Muscle layer of colon (tissue), 2 donors: ENCODE data around the gene MAGEA9B.
"Not testable (repeated sequence)": the region's sequence is repeated elsewhere in the genome, so short reads cannot be mapped to it uniquely, and the experiment has no call there.

Experiments used
- H3K27ac ChIP-seq: one replicate; pipeline ENCODE4 v1.7.0; 2013; ENCODE audit warnings: low read depth, mild to moderate bottlenecking, low read length, moderate library complexity
- H3K27me3 ChIP-seq, 2 donors: one replicate each; pipeline ENCODE4 v1.7.0; 2013; ENCODE audit warnings: low read length in 2 of 2, mild to moderate bottlenecking in 2 of 2; ENCODE audit not compliant: insufficient read depth in 2 of 2, control insufficient read depth in 1 of 2
- H3K36me3 ChIP-seq: one replicate; pipeline ENCODE4 v1.7.0; 2013; ENCODE audit warnings: mild to moderate bottlenecking, low read length; ENCODE audit not compliant: insufficient read depth
- H3K4me1 ChIP-seq: one replicate; pipeline ENCODE4 v1.7.0; 2013; ENCODE audit warnings: mild to moderate bottlenecking, low read length; ENCODE audit not compliant: insufficient read depth
- H3K4me3 ChIP-seq, 2 donors: one replicate each; pipeline ENCODE4 v1.7.0; 2013; ENCODE audit warnings: low read length in 2 of 2, low read depth in 1 of 2, mild to moderate bottlenecking in 1 of 2, moderate library complexity in 1 of 2
- H3K9ac ChIP-seq: one replicate; pipeline ENCODE4 v1.7.0; 2013; ENCODE audit warnings: low read length
- H3K9me3 ChIP-seq: one replicate; pipeline ENCODE4 v1.7.0; 2013; ENCODE audit warnings: mild to moderate bottlenecking, low read length
- donor health status: abdominal sarcoma.
- donor health status: Adenocarcinoma of cecum.

MAGEA9B gene

GRCh38 chrX:149611623-149612175, 24.4 kb upstream of the MAGEA9B start:
- H3K9ac ChIP-seq: no peak overlapping the region
- no peaks in the 10 kb centered on the region for H3K36me3 ChIP-seq
- no peaks in the 10 kb centered on the region for H3K4me1 ChIP-seq
- no peak overlapping the region for H3K4me3 ChIP-seq
- H3K27ac ChIP-seq: no peak overlapping the region
- no peaks in the 10 kb centered on the region for H3K9me3 ChIP-seq
- H3K27me3 ChIP-seq: no peaks in the 10 kb centered on the region

- no peaks in the 10 kb centered on the region for H3K4me1 ChIP-seq
- H3K27ac ChIP-seq: no peak overlapping the region
- no peaks in the 10 kb centered on the region for H3K9me3 ChIP-seq
- no peak overlapping the region for H3K4me3 ChIP-seq
- H3K9ac ChIP-seq: no peak overlapping the region
- H3K27me3 ChIP-seq: no peaks in the 10 kb centered on the region
- no peaks in the 10 kb centered on the region for H3K36me3 ChIP-seq
Measured at GRCh38 chrX:149610511-149610910, 23.3 kb upstream of the MAGEA9B start.

GRCh38 chrX:149607699-149608098, 20.4 kb upstream of the MAGEA9B start:
- Histone ChIP-seq H3K9me3 (no peaks in the 10 kb centered on the region), H3K4me1 (no peaks in the 10 kb centered on the region), H3K9ac (no peak overlapping the region), H3K27ac (no peak overlapping the region), H3K36me3 (no peaks in the 10 kb centered on the region), H3K27me3 (no peaks in the 10 kb centered on the region), H3K4me3 (no peak overlapping the region)

- not testable (repeated sequence) for H3K27me3 ChIP-seq, H3K4me3 ChIP-seq
Measured at GRCh38 chrX:149605248-149605885, 18.1 kb upstream of the MAGEA9B start.

GRCh38 chrX:149598603-149599002, 11.3 kb upstream of the MAGEA9B start:
- not testable (repeated sequence) for H3K9ac ChIP-seq, H3K9me3 ChIP-seq, H3K27me3 ChIP-seq, H3K36me3 ChIP-seq, H3K4me1 ChIP-seq, H3K27ac ChIP-seq, H3K4me3 ChIP-seq

More at GRCh38 chrX:149605248-149605885, 18.1 kb upstream of the MAGEA9B start:
- not testable (repeated sequence) for H3K4me1 ChIP-seq, H3K9ac ChIP-seq, H3K36me3 ChIP-seq, H3K27ac ChIP-seq, H3K9me3 ChIP-seq

GRCh38 chrX:149595943-149596342, 8.7 kb upstream of the MAGEA9B start:
- not testable (repeated sequence) for H3K9me3 ChIP-seq, H3K27me3 ChIP-seq, H3K27ac ChIP-seq, H3K9ac ChIP-seq, H3K4me3 ChIP-seq, H3K36me3 ChIP-seq, H3K4me1 ChIP-seq

- not testable (repeated sequence) for H3K27ac ChIP-seq, H3K27me3 ChIP-seq, H3K9ac ChIP-seq, H3K36me3 ChIP-seq, H3K4me1 ChIP-seq, H3K9me3 ChIP-seq, H3K4me3 ChIP-seq
Measured at GRCh38 chrX:149595214-149595613, 8.0 kb upstream of the MAGEA9B start, which contains the start of gene HSFX2. Gene HSFX2, minus strand, starts transcription at chrX:149595314. Its CDS starts 614 bp downstream, at chrX:149594700.

GRCh38 chrX:149590993-149591392, 3.7 kb upstream of the MAGEA9B start:
- H3K9me3 ChIP-seq, H3K27ac ChIP-seq, H3K36me3 ChIP-seq, H3K4me1 ChIP-seq, H3K27me3 ChIP-seq, H3K4me3 ChIP-seq, H3K9ac ChIP-seq: not testable (repeated sequence)

- not testable (repeated sequence) for H3K27ac ChIP-seq, H3K27me3 ChIP-seq, H3K36me3 ChIP-seq, H3K4me3 ChIP-seq, H3K9me3 ChIP-seq, H3K9ac ChIP-seq, H3K4me1 ChIP-seq
Measured at GRCh38 chrX:149585631-149586030, 1.6 kb downstream of the MAGEA9B start.

GRCh38 chrX:149573456-149573855, 13.8 kb downstream of the MAGEA9B start:
- not testable (repeated sequence) for H3K9ac ChIP-seq, H3K9me3 ChIP-seq, H3K27ac ChIP-seq, H3K4me3 ChIP-seq, H3K36me3 ChIP-seq, H3K4me1 ChIP-seq, H3K27me3 ChIP-seq

GRCh38 chrX:149572743-149573142, 14.5 kb downstream of the MAGEA9B start:
- H3K36me3 ChIP-seq: no peaks in the 10 kb centered on the region
- no peak overlapping the region for H3K9ac ChIP-seq
- no peaks in the 10 kb centered on the region for H3K9me3 ChIP-seq
- no peaks in the 10 kb centered on the region for H3K4me1 ChIP-seq
- H3K4me3 ChIP-seq: no peak overlapping the region
- H3K27ac ChIP-seq: no peak overlapping the region
- peaks cover 0 to 3% of the 10 kb centered on the region in 2 donors for H3K27me3 ChIP-seq

GRCh38 chrX:149571770-149572169, 15.5 kb downstream of the MAGEA9B start:
- Histone ChIP-seq H3K9me3 (no peaks in the 10 kb centered on the region), H3K27me3 (peaks cover 0 to 6% of the 10 kb centered on the region in 2 donors), H3K27ac (no peak overlapping the region), H3K4me1 (no peaks in the 10 kb centered on the region), H3K36me3 (no peaks in the 10 kb centered on the region), H3K4me3 (no peak overlapping the region), H3K9ac (no peak overlapping the region)
